Forelimb muscle (tissue), 1 donor: Measurements from ENCODE around the gene OCA2. TPM values are rescaled to one million over a fixed set of nuclear protein-coding genes. Genes with fewer than 3 reads are reported as not detected.
"Not testable (repeated sequence)": the region's sequence is repeated elsewhere in the genome, so short reads cannot be mapped to it uniquely, and the experiment has no call there.

ENCODE experiments used
- DNase-seq: peaks from one replicate; pipeline ENCODE4 v3.0.0-alpha.2; 2013; ENCODE audit warnings: low read depth
- polyA plus RNA-seq: library from polyadenylated mRNA; unstranded; fragments of 120-200 nt; gene quantifications from one replicate; pipeline ENCODE4 v1.2.1, GENCODE V29; 2013; ENCODE audit not compliant: insufficient read length

The OCA2 gene
- polyA plus RNA-seq, 1 donor, result 2.8 TPM

DNA sequence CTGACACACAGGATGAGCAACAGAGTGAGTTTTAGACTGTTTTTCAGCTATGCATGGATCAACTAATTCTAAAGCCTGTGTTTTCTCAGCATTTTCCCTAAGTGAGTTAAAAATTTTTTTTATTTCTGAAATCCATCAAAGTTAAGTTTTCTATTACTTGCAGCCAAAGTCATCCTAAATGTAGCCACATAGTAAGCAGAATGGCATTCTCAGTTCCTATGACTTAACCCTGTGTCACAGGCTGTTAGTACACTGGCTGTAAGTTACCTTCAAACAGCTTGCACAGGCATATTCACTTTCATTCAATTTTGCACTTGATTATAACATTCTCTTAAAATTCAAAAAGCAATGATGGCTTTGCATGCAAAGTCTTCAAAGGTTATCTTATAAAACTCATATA is 368.2 kb downstream of the OCA2 start:
- DNase-seq, result no peak

DNA sequence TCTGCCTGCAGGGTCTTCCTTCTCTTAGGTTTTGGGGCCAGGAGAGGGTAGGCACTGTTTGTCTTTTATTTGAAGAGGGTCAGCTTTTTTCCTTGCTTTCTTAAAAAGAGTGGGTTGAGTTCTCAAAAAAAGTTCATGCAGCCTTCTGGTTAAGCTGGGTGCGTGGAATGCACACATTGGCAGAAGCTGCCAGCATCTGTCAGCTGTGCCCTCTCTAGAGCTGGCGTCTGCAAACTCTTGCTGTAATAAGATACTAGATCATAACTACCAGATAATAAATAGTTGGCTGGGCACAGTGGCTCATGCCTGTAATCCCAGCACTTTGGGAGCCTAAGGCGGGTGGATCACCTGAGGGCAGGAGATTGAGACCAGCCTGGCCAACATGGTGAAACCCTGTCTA is 373.4 kb downstream of the OCA2 start:
- no peak for DNase-seq

DNA sequence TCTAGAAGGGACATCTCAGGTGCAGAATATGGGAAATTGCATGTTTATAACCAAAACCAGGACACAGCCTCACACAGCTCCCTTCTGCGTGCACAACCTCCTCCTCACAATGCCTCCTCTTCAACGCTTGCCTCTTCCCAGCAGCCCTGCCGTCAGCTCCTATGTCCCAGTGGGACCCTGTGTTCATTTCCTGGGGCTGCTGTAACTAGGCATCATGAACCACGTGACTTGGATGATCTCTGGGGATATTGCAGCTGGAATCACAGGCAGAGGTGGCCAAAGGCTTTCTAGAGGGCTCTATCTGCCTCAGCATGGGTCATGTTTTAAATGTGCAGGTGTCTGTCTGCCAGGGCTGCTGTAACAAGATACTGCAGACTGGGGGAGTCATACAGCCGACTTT is 375.3 kb downstream of the OCA2 start:
- DNase-seq, result no peak

DNA sequence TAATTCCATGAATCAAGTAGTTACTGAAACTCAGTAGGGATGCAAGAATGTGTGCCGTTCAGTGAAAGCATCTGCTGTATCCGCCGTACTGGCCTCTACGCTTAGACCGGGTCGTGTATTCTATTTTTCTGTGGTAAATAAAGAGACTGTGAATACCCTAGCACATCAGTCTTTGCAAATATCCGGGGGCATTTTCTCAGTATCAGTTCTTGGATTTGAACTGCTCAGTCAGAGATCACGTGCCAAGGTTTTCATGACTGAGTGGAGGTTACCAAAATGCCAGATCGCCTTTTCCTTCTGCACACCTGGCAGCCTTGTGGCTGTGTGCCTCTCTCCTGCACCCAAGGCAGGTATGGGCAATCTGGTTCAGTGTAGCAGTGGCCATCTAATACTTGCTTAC is 377.0 kb downstream of the OCA2 start:
- DNase-seq, result no peak

DNA sequence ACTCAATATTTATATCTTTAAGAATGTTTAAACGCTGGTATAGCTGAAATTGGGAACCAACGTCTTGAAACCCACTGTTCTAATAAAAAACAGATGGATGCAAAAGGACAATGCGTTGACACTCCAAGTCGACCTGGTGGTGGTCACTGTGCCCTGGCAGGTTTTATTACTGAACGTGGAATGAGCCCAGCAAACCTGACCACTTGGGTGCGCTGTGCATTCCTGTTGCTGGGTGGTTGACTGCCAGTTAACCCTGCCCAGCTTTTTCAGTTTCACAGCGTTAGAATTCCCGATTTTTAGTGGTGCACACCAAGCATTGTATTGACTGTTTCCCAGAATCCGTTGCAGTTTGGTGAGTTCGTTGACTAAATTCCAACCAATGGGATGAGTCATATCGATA is 384.4 kb downstream of the OCA2 start:
- DNase-seq, result no peak

DNA sequence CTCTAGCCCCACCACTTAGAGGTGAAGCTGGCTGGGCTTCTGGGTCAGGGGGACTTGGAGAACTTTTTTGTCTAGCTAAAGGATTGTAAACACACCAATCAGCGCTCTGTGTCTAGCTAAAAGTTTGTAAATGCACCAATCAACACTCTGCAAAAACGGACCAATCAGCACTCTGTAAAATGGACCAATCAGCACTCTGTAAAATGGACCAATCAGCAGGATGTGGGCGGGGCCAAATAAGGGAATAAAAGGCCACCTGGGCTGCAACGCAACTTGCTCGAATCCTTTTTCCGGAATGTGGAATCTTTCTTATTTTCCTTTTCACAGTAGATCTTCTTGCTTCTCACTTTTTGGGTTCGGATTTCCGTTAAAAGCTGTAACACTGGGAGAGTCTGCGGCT is 385.3 kb downstream of the OCA2 start:
- not testable (repeated sequence) for DNase-seq

DNA sequence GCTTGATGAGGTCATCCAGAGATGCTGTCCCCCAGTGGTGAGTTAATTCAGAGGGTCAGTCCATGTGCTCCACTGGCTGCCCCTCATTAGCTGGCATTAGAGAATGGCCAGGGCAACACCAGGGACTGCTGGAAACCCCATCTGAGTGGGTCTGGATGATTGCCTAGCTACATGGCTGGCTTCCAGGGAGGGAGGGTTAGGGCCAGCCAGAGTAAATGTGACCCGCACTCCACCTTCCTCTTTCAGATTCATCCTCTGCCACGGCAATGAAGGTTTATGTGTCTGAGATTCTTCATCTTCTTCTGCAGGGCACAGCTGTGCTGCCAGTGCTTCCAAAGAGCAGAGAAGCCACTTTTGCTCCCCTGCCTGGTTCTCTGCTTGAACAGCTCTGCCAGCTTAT is 391.9 kb downstream of the OCA2 start:
- DNase-seq, result no peak

DNA sequence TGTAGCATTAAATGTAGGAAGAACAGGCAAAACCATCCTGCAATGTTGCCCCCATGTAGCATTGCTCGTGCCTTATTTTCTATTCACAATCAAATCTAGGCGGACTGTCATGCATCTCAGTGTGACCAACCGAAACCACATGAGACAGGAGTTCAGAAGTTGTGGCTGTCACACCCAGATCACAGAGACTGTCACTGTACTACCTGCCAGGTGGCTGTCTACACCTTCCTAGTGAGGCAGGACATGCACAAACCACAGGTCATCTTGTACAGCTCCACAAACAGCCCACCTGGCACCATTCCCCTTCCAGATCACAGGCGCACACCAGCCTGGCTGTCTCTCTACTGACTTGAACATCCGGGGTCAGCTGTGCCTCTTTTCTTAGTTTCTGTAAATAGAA is 392.8 kb downstream of the OCA2 start:
- no peak for DNase-seq

DNA sequence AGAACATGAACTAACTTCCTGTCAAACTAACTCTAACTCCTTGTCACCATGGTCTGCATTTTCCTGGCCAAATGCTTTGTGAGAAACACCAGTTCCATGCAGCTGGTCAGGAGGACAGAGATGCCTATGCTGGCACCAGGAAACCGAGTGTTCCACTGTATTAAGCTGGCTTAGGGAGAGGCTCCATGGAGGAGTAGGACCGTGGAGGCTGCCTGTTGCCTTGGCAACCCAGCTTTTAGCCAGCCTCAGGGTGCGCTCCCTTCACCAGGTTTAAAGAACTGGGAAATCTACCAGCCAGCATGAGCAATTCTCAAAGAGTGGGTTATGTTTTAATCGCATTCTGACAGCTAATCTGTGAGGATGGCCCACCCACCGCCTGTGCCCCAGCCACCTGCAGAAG is 394.1 kb downstream of the OCA2 start:
- no peak for DNase-seq

Other genes starting within 250 kb of the OCA2 start
- gene HERC2, start 222.9 kb upstream of the OCA2 start, polyA plus RNA-seq, result 30.7 TPM